Measurements from ENCODE around the gene KCNJ12.

DNA sequence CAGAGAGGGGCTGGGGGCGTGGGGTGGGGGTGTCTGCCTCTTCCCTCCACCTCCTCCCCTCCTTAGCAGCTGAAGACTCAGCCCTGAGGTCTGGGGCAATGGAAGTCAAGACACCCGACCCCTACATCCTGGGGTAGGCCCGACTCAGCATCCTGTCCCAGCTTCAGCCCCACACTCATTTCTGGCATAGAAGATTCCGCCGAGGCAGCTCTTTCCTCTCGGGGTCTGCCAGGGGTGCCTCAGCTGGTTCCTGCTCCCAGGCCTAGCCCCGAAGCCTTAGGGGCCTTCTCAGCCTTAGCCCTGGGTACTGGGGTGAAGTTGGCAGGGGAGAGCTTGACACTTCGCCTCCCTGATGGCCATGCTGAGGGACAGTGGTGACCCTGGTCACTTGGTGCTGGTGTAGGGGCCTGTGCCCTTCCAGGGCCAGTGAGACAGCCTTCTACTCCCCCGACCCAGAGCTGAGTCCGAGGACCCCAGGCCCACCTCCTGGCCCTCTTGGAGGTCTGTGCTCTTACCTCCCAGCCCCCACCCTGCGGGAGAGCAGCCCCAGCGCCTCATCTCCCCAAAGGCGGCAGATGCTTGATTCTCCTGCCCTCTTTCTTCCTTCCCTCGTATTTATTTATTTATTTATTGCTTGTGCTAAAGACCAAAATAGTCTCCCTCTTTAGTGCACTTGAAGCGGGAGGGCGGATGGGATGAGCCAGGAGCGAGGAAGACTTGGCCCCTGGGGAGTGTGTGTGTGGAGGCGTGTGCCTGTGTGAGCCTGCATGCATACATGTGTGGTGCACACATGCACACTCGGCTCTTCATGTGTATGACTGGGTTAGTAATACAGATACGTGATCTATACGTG lies 42.5 kb downstream of the KCNJ12 start:
- TF ChIP-seq, protein P1, sequence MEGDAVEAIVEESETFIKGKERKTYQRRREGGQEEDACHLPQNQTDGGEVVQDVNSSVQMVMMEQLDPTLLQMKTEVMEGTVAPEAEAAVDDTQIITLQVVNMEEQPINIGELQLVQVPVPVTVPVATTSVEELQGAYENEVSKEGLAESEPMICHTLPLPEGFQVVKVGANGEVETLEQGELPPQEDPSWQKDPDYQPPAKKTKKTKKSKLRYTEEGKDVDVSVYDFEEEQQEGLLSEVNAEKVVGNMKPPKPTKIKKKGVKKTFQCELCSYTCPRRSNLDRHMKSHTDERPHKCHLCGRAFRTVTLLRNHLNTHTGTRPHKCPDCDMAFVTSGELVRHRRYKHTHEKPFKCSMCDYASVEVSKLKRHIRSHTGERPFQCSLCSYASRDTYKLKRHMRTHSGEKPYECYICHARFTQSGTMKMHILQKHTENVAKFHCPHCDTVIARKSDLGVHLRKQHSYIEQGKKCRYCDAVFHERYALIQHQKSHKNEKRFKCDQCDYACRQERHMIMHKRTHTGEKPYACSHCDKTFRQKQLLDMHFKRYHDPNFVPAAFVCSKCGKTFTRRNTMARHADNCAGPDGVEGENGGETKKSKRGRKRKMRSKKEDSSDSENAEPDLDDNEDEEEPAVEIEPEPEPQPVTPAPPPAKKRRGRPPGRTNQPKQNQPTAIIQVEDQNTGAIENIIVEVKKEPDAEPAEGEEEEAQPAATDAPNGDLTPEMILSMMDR (IDR thresholded peaks at IDR 0.05): no peak
- no peak for TF ChIP-seq EP300 (IDR thresholded peaks at IDR 0.05; ENCODE audit: low read depth)

Measured in transverse colon (tissue), 3 donors.